ENCODE data around the gene NMS.

DNA sequence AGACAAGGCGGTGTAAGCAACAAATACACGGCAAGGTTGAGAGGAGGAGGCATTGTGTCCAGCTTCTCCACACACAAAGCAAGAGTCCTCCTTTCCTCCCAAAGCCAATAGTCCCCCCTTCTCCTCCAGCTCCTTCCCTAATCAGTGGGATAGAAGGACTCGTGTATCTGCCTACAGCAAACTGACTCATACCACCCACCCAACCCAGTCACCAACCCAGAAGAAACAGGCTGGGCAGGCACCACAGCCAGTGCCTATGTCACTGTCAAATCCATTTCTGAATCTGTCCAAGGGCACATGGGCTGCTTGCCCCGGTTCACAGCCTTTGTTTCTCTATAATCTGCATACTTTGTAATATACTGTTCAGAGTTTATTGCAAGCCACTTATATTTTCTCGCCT lies 19.2 kb upstream of the NMS start:
- TF ChIP-seq, protein P1, sequence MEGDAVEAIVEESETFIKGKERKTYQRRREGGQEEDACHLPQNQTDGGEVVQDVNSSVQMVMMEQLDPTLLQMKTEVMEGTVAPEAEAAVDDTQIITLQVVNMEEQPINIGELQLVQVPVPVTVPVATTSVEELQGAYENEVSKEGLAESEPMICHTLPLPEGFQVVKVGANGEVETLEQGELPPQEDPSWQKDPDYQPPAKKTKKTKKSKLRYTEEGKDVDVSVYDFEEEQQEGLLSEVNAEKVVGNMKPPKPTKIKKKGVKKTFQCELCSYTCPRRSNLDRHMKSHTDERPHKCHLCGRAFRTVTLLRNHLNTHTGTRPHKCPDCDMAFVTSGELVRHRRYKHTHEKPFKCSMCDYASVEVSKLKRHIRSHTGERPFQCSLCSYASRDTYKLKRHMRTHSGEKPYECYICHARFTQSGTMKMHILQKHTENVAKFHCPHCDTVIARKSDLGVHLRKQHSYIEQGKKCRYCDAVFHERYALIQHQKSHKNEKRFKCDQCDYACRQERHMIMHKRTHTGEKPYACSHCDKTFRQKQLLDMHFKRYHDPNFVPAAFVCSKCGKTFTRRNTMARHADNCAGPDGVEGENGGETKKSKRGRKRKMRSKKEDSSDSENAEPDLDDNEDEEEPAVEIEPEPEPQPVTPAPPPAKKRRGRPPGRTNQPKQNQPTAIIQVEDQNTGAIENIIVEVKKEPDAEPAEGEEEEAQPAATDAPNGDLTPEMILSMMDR (IDR thresholded peaks at IDR 0.05; ENCODE audit: poor library complexity) = no peak
- TF ChIP-seq EZH2 (IDR thresholded peaks at IDR 0.05; ENCODE audit: borderline replicate concordance) = no peak
